HEK293T (cell line): ENCODE results near the gene ENKD1.
"Not testable (repeated sequence)": the region's sequence is repeated elsewhere in the genome, so short reads cannot be mapped to it uniquely, and the experiment has no call there.

Source experiments
- ARNT ChIP-seq: fragments of 450-650 bp; IDR thresholded peaks from 2 replicates; pipeline ENCODE4 v1.6.1; 2017; ENCODE audit warnings: mild to moderate bottlenecking
- BHLHE40 ChIP-seq: fragments of 450-650 bp; IDR thresholded peaks from 2 replicates; pipeline ENCODE4 v1.6.1; 2016; ENCODE audit warnings: mild to moderate bottlenecking, moderate library complexity, borderline replicate concordance
- ELF4 ChIP-seq: fragments of 450-650 bp; IDR thresholded peaks from 2 replicates; pipeline ENCODE4 v1.6.1; 2017; ENCODE audit warnings: antibody characterized with exemption
- FOXA1 ChIP-seq: fragments of 450-650 bp; IDR thresholded peaks from 2 replicates; pipeline ENCODE4 v1.6.1; 2016; ENCODE audit warnings: mild to moderate bottlenecking
- FOXK2 ChIP-seq: fragments of 450-650 bp; IDR thresholded peaks from 2 replicates; pipeline ENCODE4 v1.6.1; 2016; ENCODE audit warnings: mild to moderate bottlenecking
- FOXM1 ChIP-seq: fragments of 450-650 bp; IDR thresholded peaks from 2 replicates; pipeline ENCODE4 v1.6.1; 2017; ENCODE audit warnings: mild to moderate bottlenecking, borderline replicate concordance
- LEF1 ChIP-seq: fragments of 450-650 bp; IDR thresholded peaks from 2 replicates; pipeline ENCODE4 v1.6.1; 2017; ENCODE audit warnings: mild to moderate bottlenecking, borderline replicate concordance
- NFRKB ChIP-seq: fragments of 450-650 bp; IDR thresholded peaks from 2 replicates; pipeline ENCODE4 v1.6.1; 2016; ENCODE audit warnings: mild to moderate bottlenecking, moderate library complexity
- SP1 ChIP-seq: fragments of 450-650 bp; IDR thresholded peaks from 2 replicates; pipeline ENCODE4 v1.6.1; 2017
- SUZ12 ChIP-seq: fragments of 450-650 bp; IDR thresholded peaks from 2 replicates; pipeline ENCODE4 v1.6.1; 2016; ENCODE audit warnings: mild to moderate bottlenecking
- TARDBP ChIP-seq: fragments of 450-650 bp; IDR thresholded peaks from 2 replicates; pipeline ENCODE4 v1.6.1; 2016
- ZNF384 ChIP-seq: fragments of 450-650 bp; IDR thresholded peaks from 2 replicates; pipeline ENCODE4 v1.6.1; 2016

- not testable (repeated sequence) for TF ChIP-seq ARNT, FOXM1, SP1, ZNF384, BHLHE40, FOXA1, SUZ12, FOXK2, NFRKB, LEF1, TARDBP, ELF4
Observed at GRCh38 chr16:67693517-67694285, 27.2 kb upstream of the ENKD1 start.
